Immature natural killer cell (primary cell): ENCODE measurements around the gene EMCN. TPM values are rescaled to one million over a fixed set of nuclear protein-coding genes. Genes with fewer than 3 reads are reported as not detected.
"Not testable (repeated sequence)": the region's sequence is repeated elsewhere in the genome, so short reads cannot be mapped to it uniquely, and the experiment has no call there.

ENCODE experiments used
- DNase-seq, 3 donors: peaks; one replicate each; pipeline ENCODE4 v3.0.0; 2022; ENCODE audit warnings: mixed read lengths in 1 of 3
- H3K27ac Mint-ChIP-seq, 6 donors: one replicate each; pipeline ENCODE4 v1.8.0; 2020; ENCODE audit warnings: mixed read lengths in 6 of 6, mild to moderate bottlenecking in 5 of 6, inconsistent platforms in 4 of 6, moderate library complexity in 3 of 6
- H3K27me3 Mint-ChIP-seq, 3 donors: one replicate each; pipeline ENCODE4 v1.8.0; 2020 to 2021; ENCODE audit warnings: low read depth in 3 of 3, mild to moderate bottlenecking in 3 of 3, mixed read lengths in 3 of 3, moderate library complexity in 3 of 3, inconsistent platforms in 1 of 3
- H3K36me3 Mint-ChIP-seq, 3 donors: one replicate each; pipeline ENCODE4 v1.8.0; 2020; ENCODE audit warnings: mixed read lengths in 3 of 3, inconsistent platforms in 2 of 3, mild to moderate bottlenecking in 2 of 3
- H3K4me1 Mint-ChIP-seq, 2 donors: one replicate each; pipeline ENCODE4 v1.8.0; 2020; ENCODE audit warnings: inconsistent platforms in 2 of 2, mild to moderate bottlenecking in 2 of 2, mixed read lengths in 2 of 2, moderate library complexity in 1 of 2
- H3K4me3 Mint-ChIP-seq, 5 donors: one replicate each; pipeline ENCODE4 v1.8.0; 2020; ENCODE audit warnings: mild to moderate bottlenecking in 5 of 5, mixed read lengths in 5 of 5, inconsistent platforms in 3 of 5, moderate library complexity in 3 of 5
- H3K9me3 Mint-ChIP-seq, 6 donors: one replicate each; pipeline ENCODE4 v1.8.0; 2020; ENCODE audit warnings: mild to moderate bottlenecking in 6 of 6, mixed read lengths in 6 of 6, inconsistent platforms in 4 of 6, moderate library complexity in 3 of 6
- polyA plus RNA-seq, 3 donors: library from polyadenylated mRNA; unstranded; fragments of 300-500 nt; fragmentation: Illumina TruSeq; gene quantifications; one replicate each; pipeline ENCODE4 v1.2.3, GENCODE V29; 2021

Gene EMCN
- not detected for polyA plus RNA-seq

DNA sequence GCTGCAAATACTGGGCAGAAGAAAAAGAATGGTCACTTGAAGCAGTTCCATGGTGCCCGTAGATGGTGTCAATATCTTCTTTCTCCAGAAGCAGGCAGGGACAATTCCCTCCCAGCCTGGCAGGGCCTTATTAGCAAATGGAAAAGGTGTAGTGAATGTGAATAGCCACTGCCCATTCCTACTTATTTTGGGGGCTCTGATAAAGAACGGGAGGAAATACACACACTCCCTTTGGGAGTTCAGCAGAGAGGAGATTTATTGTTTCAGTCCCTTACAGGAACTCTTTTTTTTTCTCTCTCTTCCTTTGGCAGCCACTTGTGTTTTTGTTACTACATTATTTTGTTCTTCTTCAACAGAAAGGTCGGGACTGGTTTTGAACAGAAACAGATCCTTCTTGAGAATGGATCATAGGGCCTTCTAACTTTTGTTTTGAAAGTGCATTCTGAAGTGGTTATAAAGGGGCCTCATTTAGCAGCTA is at the start of gene EMCN:
Gene EMCN, minus strand, starts transcription at position 159 of the 478 bp plus-strand sequence. Its CDS starts 108 bp downstream, at position 51.
- Mint-ChIP-seq H3K9me3 (no peaks in the 10 kb centered on the region), H3K27ac (no peak within 1 kb of the TSS), H3K27me3 (no peaks in the 10 kb centered on the region), H3K4me1 (peaks cover 6 to 10% of the 10 kb centered on the region in 2 donors), H3K36me3 (peaks cover 0 to 4% (median 0%) of the 10 kb centered on the region in 3 donors), H3K4me3 (no peak within 1 kb of the TSS)
- no peak for DNase-seq

DNA sequence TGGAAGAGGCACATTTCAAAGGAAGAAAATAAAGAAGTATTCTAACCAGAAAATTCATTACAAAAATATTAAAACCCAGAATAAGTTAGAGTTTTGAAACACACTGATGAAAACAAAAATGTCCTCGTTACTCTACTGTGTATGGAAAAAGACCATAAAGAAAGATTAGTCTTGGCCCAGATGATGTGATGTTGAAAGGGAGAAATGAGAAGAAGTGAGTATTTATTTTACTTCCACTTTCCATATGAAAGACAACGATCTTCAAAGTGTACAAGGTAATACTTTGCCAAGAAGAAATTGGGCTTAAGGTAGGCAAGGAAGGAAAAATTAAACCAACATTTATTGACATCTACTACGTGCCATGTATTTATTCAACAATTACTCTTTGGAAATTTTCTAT is 48.6 kb upstream of the EMCN start:
- no peak overlapping the region for H3K27ac Mint-ChIP-seq
- H3K4me1 Mint-ChIP-seq, result peaks cover 0 to 14% of the 10 kb centered on the region in 2 donors
- peaks cover 0 to 3% (median 0%) of the 10 kb centered on the region in 6 donors for H3K9me3 Mint-ChIP-seq
- H3K36me3 Mint-ChIP-seq, result peaks cover 0 to 8% (median 0%) of the 10 kb centered on the region in 3 donors
- H3K4me3 Mint-ChIP-seq, result peak overlapping the region in 1 of 5 donors; percentile 39
- DNase-seq, result no peak
- peaks cover 0 to 2% (median 0%) of the 10 kb centered on the region in 3 donors for H3K27me3 Mint-ChIP-seq

DNA sequence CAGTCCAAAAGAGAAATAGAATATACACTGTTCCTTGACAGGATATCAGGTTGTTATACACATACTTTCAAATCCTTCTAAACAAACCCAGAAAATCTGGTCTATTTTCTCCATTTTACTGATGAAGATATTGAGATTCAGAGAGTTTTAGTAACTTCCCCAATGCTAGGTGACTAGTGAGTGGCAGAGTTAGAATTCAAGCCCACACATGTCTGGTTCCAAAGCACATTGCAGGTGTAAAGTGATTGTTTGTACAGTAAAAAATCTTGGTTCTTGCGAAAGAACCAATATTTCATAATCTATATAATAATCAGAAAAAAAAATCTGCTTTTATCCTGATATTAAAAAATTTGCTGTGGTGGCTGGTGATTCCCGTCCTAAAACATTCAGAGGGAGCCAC is 39.5 kb upstream of the EMCN start:
- H3K9me3 Mint-ChIP-seq, result peaks cover 0 to 3% (median 0%) of the 10 kb centered on the region in 6 donors
- no peaks in the 10 kb centered on the region for H3K4me1 Mint-ChIP-seq
- no peak overlapping the region for H3K4me3 Mint-ChIP-seq
- peaks cover 0 to 4% (median 4%) of the 10 kb centered on the region in 3 donors for H3K27me3 Mint-ChIP-seq
- H3K36me3 Mint-ChIP-seq, result peaks cover 0 to 9% (median 4%) of the 10 kb centered on the region in 3 donors
- H3K27ac Mint-ChIP-seq, result no peak overlapping the region
- no peak for DNase-seq

DNA sequence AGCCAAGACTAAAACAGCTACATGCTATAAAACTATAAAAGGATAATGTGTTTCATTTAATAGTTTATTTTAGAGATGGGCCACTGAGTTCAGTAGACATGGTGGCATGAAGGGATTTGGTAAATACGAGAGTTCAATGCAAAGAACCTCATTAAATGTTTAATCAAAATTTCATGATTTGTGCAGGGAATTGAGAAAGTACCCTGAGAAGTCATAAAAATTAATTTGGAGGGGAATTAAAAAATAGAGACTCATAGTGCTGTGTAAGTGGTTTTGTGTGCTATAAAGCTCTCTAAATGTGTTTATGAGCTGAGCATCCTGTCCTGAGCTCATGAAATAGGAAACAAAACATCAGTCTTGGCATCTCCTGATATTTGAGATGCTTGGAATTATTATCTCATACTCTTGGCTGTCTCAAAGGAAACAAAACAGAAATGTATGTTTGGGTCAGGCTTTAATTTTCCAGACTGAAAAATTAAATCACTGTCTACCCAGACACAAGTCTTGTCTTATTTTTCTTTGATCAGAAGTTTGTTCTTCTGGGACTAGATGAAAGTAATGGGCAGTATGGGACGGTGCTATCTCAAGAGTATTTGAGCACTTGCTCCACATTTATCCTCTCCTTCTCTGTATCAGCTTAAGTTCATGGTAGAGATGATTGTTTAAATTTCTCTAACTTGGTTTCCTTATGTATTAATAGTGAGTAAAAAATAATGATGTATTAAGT is 38.0 kb upstream of the EMCN start:
- no peak overlapping the region for H3K27ac Mint-ChIP-seq
- no peaks in the 10 kb centered on the region for H3K4me1 Mint-ChIP-seq
- H3K9me3 Mint-ChIP-seq, result peaks cover 0 to 2% (median 0%) of the 10 kb centered on the region in 6 donors

GRCh38 chr4:100548200-100548560 is 30.4 kb upstream of the EMCN start:
- no peak overlapping the region for H3K4me3 Mint-ChIP-seq
- peaks cover 8 to 29% of the 10 kb centered on the region in 2 donors for H3K4me1 Mint-ChIP-seq
- DNase-seq, result no peak
- no peak overlapping the region for H3K27ac Mint-ChIP-seq
- H3K27me3 Mint-ChIP-seq, result peaks cover 0 to 2% (median 0%) of the 10 kb centered on the region in 3 donors
- no peaks in the 10 kb centered on the region for H3K9me3 Mint-ChIP-seq
- H3K36me3 Mint-ChIP-seq, result no peaks in the 10 kb centered on the region

More for the DNA sequence above, 38.0 kb upstream of the EMCN start:
- no peak overlapping the region for H3K4me3 Mint-ChIP-seq
- H3K36me3 Mint-ChIP-seq, result peaks cover 0 to 7% (median 4%) of the 10 kb centered on the region in 3 donors
- peaks cover 0 to 4% (median 4%) of the 10 kb centered on the region in 3 donors for H3K27me3 Mint-ChIP-seq
- no peak for DNase-seq

- H3K9me3 Mint-ChIP-seq, result no peaks in the 10 kb centered on the region
- no peaks in the 10 kb centered on the region for H3K27me3 Mint-ChIP-seq
- no peaks in the 10 kb centered on the region for H3K36me3 Mint-ChIP-seq
- no peak for DNase-seq
- peaks cover 8 to 29% of the 10 kb centered on the region in 2 donors for H3K4me1 Mint-ChIP-seq
- no peak overlapping the region for H3K4me3 Mint-ChIP-seq
- H3K27ac Mint-ChIP-seq, result no peak overlapping the region
Observed at GRCh38 chr4:100547541-100548199, 29.8 kb upstream of the EMCN start.

- Mint-ChIP-seq H3K36me3 (no peaks in the 10 kb centered on the region), H3K4me1 (peaks cover 8 to 28% of the 10 kb centered on the region in 2 donors), H3K27me3 (no peaks in the 10 kb centered on the region), H3K9me3 (no peaks in the 10 kb centered on the region), H3K27ac (no peak overlapping the region), H3K4me3 (no peak overlapping the region)
- no peak for DNase-seq
Observed at GRCh38 chr4:100545427-100545826, 27.6 kb upstream of the EMCN start.

GRCh38 chr4:100540131-100540530 is 22.3 kb upstream of the EMCN start:
- DNase-seq, result no peak
- no peak overlapping the region for H3K27ac Mint-ChIP-seq
- peaks cover 0 to 6% (median 0%) of the 10 kb centered on the region in 6 donors for H3K9me3 Mint-ChIP-seq
- no peaks in the 10 kb centered on the region for H3K36me3 Mint-ChIP-seq
- H3K27me3 Mint-ChIP-seq, result peaks cover 0 to 3% (median 0%) of the 10 kb centered on the region in 3 donors
- peaks cover 0 to 7% of the 10 kb centered on the region in 2 donors for H3K4me1 Mint-ChIP-seq
- H3K4me3 Mint-ChIP-seq, result no peak overlapping the region

DNA sequence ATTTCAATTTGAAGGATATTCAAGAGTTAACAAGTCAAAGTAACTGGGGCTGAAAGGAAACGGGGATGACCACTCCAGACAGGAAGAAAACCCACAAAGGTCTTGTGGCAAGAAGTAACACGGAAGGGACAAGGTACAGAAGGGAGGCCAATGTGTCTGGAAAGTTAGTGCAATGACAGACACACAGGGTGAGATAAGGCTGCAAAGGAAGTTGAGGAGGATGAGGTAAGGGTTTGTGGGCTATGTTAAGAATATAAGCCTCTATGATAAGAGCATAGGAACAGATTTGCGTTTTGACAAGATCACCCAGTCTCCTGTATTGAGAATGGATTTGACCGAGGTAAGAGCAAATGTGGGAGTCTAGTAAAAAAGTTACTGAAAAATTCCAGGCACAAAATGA is 21.9 kb upstream of the EMCN start:
- Mint-ChIP-seq H3K4me1 (peaks cover 0 to 7% of the 10 kb centered on the region in 2 donors), H3K36me3 (no peaks in the 10 kb centered on the region), H3K27ac (no peak overlapping the region), H3K27me3 (peaks cover 0 to 3% (median 2%) of the 10 kb centered on the region in 3 donors), H3K4me3 (no peak overlapping the region), H3K9me3 (peaks cover 0 to 6% (median 0%) of the 10 kb centered on the region in 6 donors)
- peak; percentile 34 to 43 (median 40) for DNase-seq

GRCh38 chr4:100533741-100534140 is 15.9 kb upstream of the EMCN start:
- Mint-ChIP-seq H3K36me3 (peaks cover 0 to 16% (median 10%) of the 10 kb centered on the region in 3 donors), H3K27ac (no peak overlapping the region), H3K4me3 (no peak overlapping the region), H3K4me1 (peaks cover 8 to 19% of the 10 kb centered on the region in 2 donors), H3K27me3 (peaks cover 3 to 7% (median 5%) of the 10 kb centered on the region in 3 donors), H3K9me3 (peaks cover 5 to 17% (median 9%) of the 10 kb centered on the region in 6 donors)
- no peak for DNase-seq

DNA sequence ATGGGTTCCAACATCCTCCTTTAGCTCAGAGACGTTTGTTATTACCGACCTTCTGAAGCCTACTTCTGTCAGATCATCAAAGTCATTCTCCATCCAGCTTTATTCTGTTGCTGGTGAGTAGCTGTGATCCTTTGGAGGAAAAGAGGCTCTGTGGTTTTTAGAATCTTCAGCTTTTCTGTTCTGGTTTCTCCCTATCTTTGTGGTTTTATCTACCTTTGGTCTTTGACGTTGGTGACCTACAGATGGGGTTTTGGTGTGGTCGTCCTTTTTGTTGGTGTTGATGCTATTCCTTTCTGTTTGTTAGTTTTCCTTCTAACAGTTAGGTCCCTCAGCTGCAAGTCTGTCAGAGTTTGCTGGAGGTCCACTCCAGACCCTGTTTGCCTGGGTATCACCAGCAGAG is 12.3 kb upstream of the EMCN start:
- DNase-seq, result peak in 1 of 3 donors; percentile 8
- not testable (repeated sequence) for H3K27ac Mint-ChIP-seq, H3K27me3 Mint-ChIP-seq
- Mint-ChIP-seq H3K36me3 (peaks cover 0 to 23% (median 16%) of the 10 kb centered on the region in 3 donors), H3K4me3 (peak overlapping the region in 2 of 5 donors; percentile 1 to 34), H3K9me3 (peaks cover 4 to 23% (median 8%) of the 10 kb centered on the region in 6 donors), H3K4me1 (peaks cover 2 to 19% of the 10 kb centered on the region in 2 donors)

DNA sequence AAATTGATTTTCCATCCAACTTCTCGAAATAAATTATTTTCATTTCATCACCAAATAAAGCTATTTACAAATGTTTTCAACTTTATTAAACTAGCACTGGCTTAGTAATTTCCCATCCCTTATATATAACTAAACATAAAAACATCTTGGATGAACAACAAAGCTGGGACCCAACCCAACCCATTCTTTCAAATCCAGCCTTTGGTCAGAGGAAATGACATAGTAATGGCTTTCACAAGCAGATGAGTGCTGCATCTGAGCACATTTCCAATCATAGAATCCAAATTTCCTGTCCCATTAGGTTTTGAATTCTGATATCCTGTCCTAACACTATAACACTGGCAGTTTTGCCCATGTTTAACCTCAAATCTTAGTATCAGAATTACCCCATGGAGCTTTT is 7.9 kb upstream of the EMCN start:
- peaks cover 0 to 23% (median 16%) of the 10 kb centered on the region in 3 donors for H3K36me3 Mint-ChIP-seq
- DNase-seq, result no peak
- H3K4me3 Mint-ChIP-seq, result no peak overlapping the region
- peaks cover 4 to 23% (median 8%) of the 10 kb centered on the region in 6 donors for H3K9me3 Mint-ChIP-seq
- H3K27me3 Mint-ChIP-seq, result peaks cover 0 to 3% (median 3%) of the 10 kb centered on the region in 3 donors
- H3K4me1 Mint-ChIP-seq, result peaks cover 2 to 11% of the 10 kb centered on the region in 2 donors
- no peak overlapping the region for H3K27ac Mint-ChIP-seq

- Mint-ChIP-seq H3K27ac (no peak overlapping the region), H3K4me3 (no peak overlapping the region), H3K4me1 (peaks cover 6 to 10% of the 10 kb centered on the region in 2 donors), H3K36me3 (peaks cover 0 to 3% (median 0%) of the 10 kb centered on the region in 3 donors), H3K9me3 (no peaks in the 10 kb centered on the region), H3K27me3 (no peaks in the 10 kb centered on the region)
- DNase-seq, result no peak
Observed at GRCh38 chr4:100519205-100519604, 1.4 kb upstream of the EMCN start.

DNA sequence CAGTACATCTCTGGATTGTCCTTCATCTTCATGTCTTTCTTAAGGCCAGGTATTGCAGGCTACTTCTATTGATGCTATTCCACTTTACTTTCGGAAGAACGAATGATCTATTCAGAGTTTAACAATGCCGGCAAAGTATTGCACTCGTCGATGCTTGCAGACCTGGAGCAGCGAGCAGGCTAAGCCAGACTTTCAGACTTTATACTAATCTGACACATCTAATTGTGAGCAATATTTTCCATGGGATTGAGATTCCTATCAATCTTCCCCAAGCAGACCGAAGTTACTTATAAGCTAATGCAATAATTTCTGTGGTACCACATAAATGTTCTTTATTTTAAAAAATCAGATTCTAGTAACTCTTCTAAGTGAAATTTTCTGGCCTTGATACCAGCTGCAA is 1.6 kb downstream of the EMCN start:
- Mint-ChIP-seq H3K4me3 (no peak overlapping the region), H3K4me1 (peaks cover 7 to 18% of the 10 kb centered on the region in 2 donors), H3K36me3 (peaks cover 0 to 4% (median 0%) of the 10 kb centered on the region in 3 donors), H3K27ac (no peak overlapping the region), H3K27me3 (peaks cover 0 to 1% (median 0%) of the 10 kb centered on the region in 3 donors), H3K9me3 (no peaks in the 10 kb centered on the region)
- no peak for DNase-seq
